Peyer's patch (tissue), 4 donors: ENCODE measurements around the gene WBP1L. TPM values are rescaled to one million over a fixed set of nuclear protein-coding genes. Genes with fewer than 3 reads are reported as not detected.
"Not testable (repeated sequence)": the region's sequence is repeated elsewhere in the genome, so short reads cannot be mapped to it uniquely, and the experiment has no call there.

Experiments used
- DNase-seq, 3 donors: peaks; one replicate each; pipeline ENCODE4 v3.0.0-alpha.2; 2017 to 2019
- H3K27ac ChIP-seq, 4 donors: fragments of 200-600 bp; sonication (generic); one replicate each; pipeline ENCODE4 v1.5.1; 2016 to 2019
- H3K27me3 ChIP-seq, 2 donors: fragments of 200-600 bp; sonication (generic); one replicate each; pipeline ENCODE4 v1.5.1; 2019
- H3K36me3 ChIP-seq, 3 donors: fragments of 200-600 bp; sonication (generic); one replicate each; pipeline ENCODE4 v1.5.1; 2016 to 2019
- H3K4me1 ChIP-seq, 4 donors: fragments of 200-600 bp; sonication (generic); one replicate each; pipeline ENCODE4 v1.5.1; 2016 to 2019
- H3K4me3 ChIP-seq, 4 donors: fragments of 200-600 bp; sonication (generic); 1 replicate in 3 of 4; 2 replicates in 1 of 4; pipeline ENCODE4 v1.5.1; 2016 to 2019; ENCODE audit warnings: mild to moderate bottlenecking in 1 of 4
- H3K9me3 ChIP-seq, 4 donors: fragments of 200-600 bp; sonication (generic); one replicate each; pipeline ENCODE4 v1.5.1; 2016 to 2019; ENCODE audit warnings: mild to moderate bottlenecking in 1 of 4
- CTCF ChIP-seq, 6 experiments: fragments of 450-650 bp in 4 of 6; fragments of 200-600 bp in 2 of 6; sonication (generic) in 1 of 6; IDR thresholded peaks; one replicate each; pipeline ENCODE4 v1.5.1; 2017 to 2019; ENCODE audit warnings: antibody characterized with exemption in 6 of 6, mild to moderate bottlenecking in 3 of 6, moderate library complexity in 1 of 6
- POLR2A ChIP-seq, 2 donors: fragments of 450-650 bp; IDR thresholded peaks; one replicate each; pipeline ENCODE4 v1.5.1; 2017; ENCODE audit warnings: antibody characterized with exemption in 2 of 2, mild to moderate bottlenecking in 2 of 2, moderate library complexity in 2 of 2
- total RNA-seq, 4 donors: library from RNA; depleted of rRNA; stranded (reverse); fragments of >200 nt; gene quantifications; one replicate each; pipeline ENCODE4 v1.1.0, GENCODE V29; 2016

Gene WBP1L
- total RNA-seq, 4 donors from 2014 or later = 38.0 to 78.3 (median 65.8) TPM

GRCh38 chr10:102841827-102842345, 98.1 kb downstream of the WBP1L start:
- DNase-seq = no peak
- Histone ChIP-seq H3K36me3 (no peaks in the 10 kb centered on the region), H3K27me3 (no peaks in the 10 kb centered on the region), H3K9me3 (peaks cover 0 to 18% (median 2%) of the 10 kb centered on the region in 4 donors), H3K27ac (no peak overlapping the region), H3K4me1 (no peaks in the 10 kb centered on the region), H3K4me3 (no peak overlapping the region)
- no peak for TF ChIP-seq POLR2A (IDR thresholded peaks at IDR 0.05)
- no peak for TF ChIP-seq CTCF (IDR thresholded peaks at IDR 0.05)

DNA sequence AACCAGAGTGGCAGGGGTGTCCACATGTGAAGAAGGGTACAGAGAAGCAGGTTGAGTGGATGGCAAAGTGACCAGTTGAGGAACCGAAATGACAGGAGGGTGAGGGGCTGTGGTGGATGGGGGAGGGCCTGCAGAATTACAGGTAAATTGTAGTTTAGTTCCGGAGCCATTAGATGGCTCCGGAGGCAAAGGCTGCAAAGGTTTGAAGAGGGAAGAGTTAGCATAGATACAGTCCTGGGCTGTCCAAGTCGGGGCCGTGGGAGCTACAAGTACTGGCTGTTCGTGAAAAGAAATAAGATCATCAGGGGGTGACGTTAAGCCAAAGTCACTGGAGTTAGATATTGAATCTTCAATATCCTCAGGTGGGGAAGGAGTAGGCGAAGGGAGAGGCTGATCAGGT, 99.4 kb downstream of the WBP1L start:
- not testable (repeated sequence) for DNase-seq, H3K4me1 ChIP-seq, H3K36me3 ChIP-seq, H3K4me3 ChIP-seq, H3K9me3 ChIP-seq, H3K27me3 ChIP-seq, H3K27ac ChIP-seq

- not testable (repeated sequence) for H3K27me3 ChIP-seq, DNase-seq, H3K4me1 ChIP-seq, H3K27ac ChIP-seq, H3K4me3 ChIP-seq, H3K9me3 ChIP-seq, H3K36me3 ChIP-seq
Measured at GRCh38 chr10:102844190-102844776, 100.5 kb downstream of the WBP1L start.

DNA sequence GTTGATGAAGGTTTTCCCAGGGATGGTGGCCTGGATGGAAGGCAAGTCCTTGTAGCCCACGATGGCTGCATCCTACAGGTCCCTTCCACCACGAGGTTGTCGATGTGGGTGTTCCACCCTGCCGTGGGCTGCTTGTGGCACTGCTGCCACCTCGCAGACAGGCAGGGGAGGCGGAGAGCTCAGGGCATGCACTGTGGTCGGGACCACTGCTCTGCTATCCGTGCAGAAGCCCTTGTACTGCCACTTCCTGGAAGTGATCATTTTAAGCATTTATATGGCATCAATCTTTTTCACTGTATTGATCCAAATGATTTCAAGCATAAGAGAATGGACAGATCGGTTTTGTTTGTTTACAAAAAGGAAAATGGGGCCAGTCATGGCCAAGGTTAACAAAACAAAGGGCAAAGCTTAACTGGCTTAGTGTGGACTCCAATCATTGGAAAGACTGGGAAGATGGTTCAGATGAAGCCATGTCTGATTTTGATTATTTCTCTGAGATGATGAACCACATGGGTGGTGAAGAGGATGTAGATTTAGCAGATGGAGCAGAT, 101.7 kb downstream of the WBP1L start:
- Histone ChIP-seq H3K9me3 (no peaks in the 10 kb centered on the region), H3K27ac (no peak overlapping the region), H3K36me3 (no peaks in the 10 kb centered on the region), H3K4me3 (no peak overlapping the region), H3K4me1 (no peaks in the 10 kb centered on the region), H3K27me3 (no peaks in the 10 kb centered on the region)
- DNase-seq = no peak
- TF ChIP-seq POLR2A (IDR thresholded peaks at IDR 0.05) (no peak), CTCF (IDR thresholded peaks at IDR 0.05) (no peak)

DNA sequence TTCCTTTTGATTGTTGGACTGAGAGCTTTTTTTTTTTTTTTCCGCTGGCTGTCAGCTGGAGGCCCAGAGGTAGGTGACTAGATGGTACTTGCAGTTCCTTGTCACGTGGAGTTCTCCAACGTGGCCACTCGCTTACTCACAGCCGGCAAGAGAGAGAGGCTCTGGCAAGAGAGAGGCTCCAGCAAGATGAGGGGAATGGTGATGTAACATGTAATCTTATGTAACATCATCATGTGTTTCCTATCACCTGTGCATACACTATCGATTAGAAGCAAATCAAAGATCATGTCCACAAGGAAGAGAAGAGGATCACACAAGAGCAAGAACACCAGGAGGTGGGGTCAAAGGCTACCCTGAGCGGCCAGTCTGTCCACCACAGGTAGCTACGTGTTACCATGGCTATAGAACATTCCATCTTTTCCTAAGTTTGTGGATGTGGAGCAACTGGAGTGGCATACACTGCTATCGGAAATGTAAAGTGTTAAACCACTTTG, 106.3 kb downstream of the WBP1L start:
- Histone ChIP-seq H3K9me3 (no peaks in the 10 kb centered on the region), H3K27ac (no peak overlapping the region), H3K4me3 (no peak overlapping the region), H3K27me3 (no peaks in the 10 kb centered on the region), H3K36me3 (no peaks in the 10 kb centered on the region), H3K4me1 (peaks cover 0 to 4% (median 0%) of the 10 kb centered on the region in 4 donors)
- no peak for DNase-seq
- no peak for TF ChIP-seq CTCF (IDR thresholded peaks at IDR 0.05)
- no peak for TF ChIP-seq POLR2A (IDR thresholded peaks at IDR 0.05)

GRCh38 chr10:102853237-102853636, 109.5 kb downstream of the WBP1L start:
- H3K9me3 ChIP-seq, H3K27ac ChIP-seq, H3K36me3 ChIP-seq, H3K4me3 ChIP-seq, H3K27me3 ChIP-seq, DNase-seq: not testable (repeated sequence)
- peaks cover 0 to 10% (median 0%) of the 10 kb centered on the region in 4 donors for H3K4me1 ChIP-seq

DNA sequence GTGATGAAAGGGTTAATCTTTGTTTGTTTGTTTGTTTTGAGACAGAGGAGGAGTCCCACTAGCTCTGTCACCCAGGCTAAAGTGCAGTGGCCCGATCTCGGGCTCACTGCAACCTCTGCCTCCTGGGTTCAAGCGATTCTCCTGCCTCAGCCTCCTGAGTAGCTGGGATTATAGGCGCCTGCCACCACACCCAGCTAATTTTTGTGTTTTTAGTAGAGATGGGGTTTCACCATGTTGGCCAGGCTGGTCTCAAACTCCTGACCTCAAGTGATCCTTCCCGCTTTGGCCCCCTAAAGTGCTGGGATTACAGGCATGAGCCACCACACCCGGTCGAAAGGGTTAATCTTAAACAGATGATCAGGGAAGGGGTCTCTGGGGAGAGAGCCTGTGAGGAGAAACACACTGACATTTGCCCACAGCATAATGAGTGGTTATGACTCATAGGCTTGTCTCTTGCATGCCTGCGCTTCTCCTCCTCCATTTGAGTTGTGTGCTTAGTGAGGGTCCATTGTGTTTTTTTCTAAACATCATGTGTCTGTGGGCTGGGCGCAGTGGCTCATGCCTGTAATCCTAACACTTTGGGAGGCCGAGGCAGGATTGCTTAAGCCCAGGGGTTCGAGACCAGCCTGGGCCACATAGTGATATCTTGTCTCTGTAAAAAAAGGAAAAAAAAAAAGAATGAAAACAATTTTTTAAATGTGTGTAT, 112.1 kb downstream of the WBP1L start:
- H3K36me3 ChIP-seq, H3K9me3 ChIP-seq, DNase-seq, H3K27me3 ChIP-seq, H3K4me3 ChIP-seq: not testable (repeated sequence)
- Histone ChIP-seq H3K4me1 (peaks cover 0 to 10% (median 0%) of the 10 kb centered on the region in 4 donors), H3K27ac (peak overlapping the region in 1 of 4 donors; percentile 15)
